T-cell (primary cell): ENCODE data around the gene NRAP. TPM values are rescaled to one million over a fixed set of nuclear protein-coding genes. Genes with fewer than 3 reads are reported as not detected.

ENCODE experiments used
- ATAC-seq, 4 experiments: fragments of 200-7000 bp in 3 of 4; fragments of 150-1000 bp in 1 of 4; cut with Tn5 transposase; replicated peaks in 1 of 4; 1 replicate in 3 of 4; 2 replicates in 1 of 4; pipeline ENCODE4 v1.10.0; 2021; ENCODE audit warnings: moderate library complexity in 3 of 4, mild to moderate bottlenecking in 2 of 4, moderate number of reproducible peaks in 1 of 4
- CTCF ChIA-PET, 2 donors: fragments of 300-600 bp; sonication (Branson Sonifier 250); formaldehyde crosslinking; loops; one replicate each; lab custom pipeline; 2022; ENCODE audit warnings: antibody characterized with exemption in 2 of 2; lab: Charles Lee
- POLR2A ChIA-PET, 2 donors: fragments of 300-600 bp; sonication (Branson Sonifier 250); formaldehyde crosslinking; loops; one replicate each; lab custom pipeline; 2022; ENCODE audit warnings: antibody characterized with exemption in 2 of 2; lab: Charles Lee
- DNase-seq, 35 experiments: peaks; one replicate each; pipeline versions ENCODE4 v3.0.0 to v3.0.0-alpha.2; 2013 to 2023
- H3K27ac ChIP-seq: one replicate; pipeline ENCODE4 v1.5.1; 2013; ENCODE audit warnings: low read length
- H3K27me3 ChIP-seq, 2 experiments: replicated peaks in 1 of 2; 1 replicate in 1 of 2; 2 replicates in 1 of 2; pipeline versions ENCODE4 v1.6.1 to v1.7.0; 2013; ENCODE audit warnings: low read length in 1 of 2, mixed read lengths in 1 of 2; ENCODE audit not compliant: control insufficient read depth in 2 of 2, insufficient read depth in 2 of 2; ENCODE audit errors: extremely low read depth in 1 of 2
- H3K36me3 ChIP-seq, 2 donors: 1 replicate in 1 of 2; 2 replicates in 1 of 2; pipeline versions ENCODE4 v1.6.1 to v1.7.0; 2013; ENCODE audit warnings: low read length in 1 of 2; ENCODE audit not compliant: control insufficient read depth in 2 of 2, insufficient read depth in 1 of 2; ENCODE audit errors: extremely low read depth in 1 of 2
- H3K4me1 ChIP-seq, 2 experiments: 1 replicate in 1 of 2; 2 replicates in 1 of 2; pipeline versions ENCODE4 v1.6.1 to v1.7.0; 2013; ENCODE audit warnings: low read length in 2 of 2, mixed read lengths in 1 of 2; ENCODE audit not compliant: insufficient read depth in 2 of 2, control insufficient read depth in 1 of 2; ENCODE audit errors: extremely low read depth in 1 of 2
- H3K4me3 ChIP-seq, 2 donors: 1 replicate in 1 of 2; 2 replicates in 1 of 2; pipeline versions ENCODE4 v1.5.1 to v1.7.0; 2013; ENCODE audit warnings: mild to moderate bottlenecking in 2 of 2, low read length in 1 of 2, moderate library complexity in 1 of 2; ENCODE audit not compliant: control insufficient read depth in 1 of 2; ENCODE audit errors: extremely low read depth in 1 of 2
- H3K9me3 ChIP-seq: 2 replicates; pipeline ENCODE4 v1.7.0; 2013
- H3K27ac Mint-ChIP-seq, 2 donors: one replicate each; pipeline ENCODE4 v1.8.0; 2020 to 2021; ENCODE audit warnings: mild to moderate bottlenecking in 2 of 2, mixed read lengths in 2 of 2
- H3K27me3 Mint-ChIP-seq, 2 donors: one replicate each; pipeline ENCODE4 v1.8.0; 2021 to 2022; ENCODE audit warnings: mixed read lengths in 2 of 2
- H3K36me3 Mint-ChIP-seq: one replicate; pipeline ENCODE4 v1.8.0; 2021; ENCODE audit warnings: mixed read lengths
- H3K4me1 Mint-ChIP-seq, 3 donors: one replicate each; pipeline ENCODE4 v1.8.0; 2020 to 2022; ENCODE audit warnings: mixed read lengths in 3 of 3, mild to moderate bottlenecking in 1 of 3
- H3K4me3 Mint-ChIP-seq, 3 donors: one replicate each; pipeline ENCODE4 v1.8.0; 2020 to 2022; ENCODE audit warnings: mild to moderate bottlenecking in 3 of 3, mixed read lengths in 3 of 3, moderate library complexity in 3 of 3
- H3K9me3 Mint-ChIP-seq, 3 donors: one replicate each; pipeline ENCODE4 v1.8.0; 2020 to 2022; ENCODE audit warnings: mixed read lengths in 3 of 3
- WGBS: methylation state at CpG from one replicate; pipeline ENCODE4 v1.1.5; 2013; ENCODE audit warnings: missing lambda C conversion rate; ENCODE audit not compliant: insufficient coverage; 5-methylcytosine and 5-hydroxymethylcytosine counted together
- total RNA-seq, 35 experiments: library from RNA in 6 of 35; stranded (reverse) in 6 of 35; fragments of 120-200 nt in 1 of 35; gene quantifications; one replicate each; pipeline versions ENCODE4 v1.2.1 to v1.2.4 and lab custom pipeline; 2013 to 2026

Gene NRAP
- total RNA-seq, 5 donors from 2014 or later (not counting 1 experiment from before 2014, with no cell fraction given) = not detected

DNA sequence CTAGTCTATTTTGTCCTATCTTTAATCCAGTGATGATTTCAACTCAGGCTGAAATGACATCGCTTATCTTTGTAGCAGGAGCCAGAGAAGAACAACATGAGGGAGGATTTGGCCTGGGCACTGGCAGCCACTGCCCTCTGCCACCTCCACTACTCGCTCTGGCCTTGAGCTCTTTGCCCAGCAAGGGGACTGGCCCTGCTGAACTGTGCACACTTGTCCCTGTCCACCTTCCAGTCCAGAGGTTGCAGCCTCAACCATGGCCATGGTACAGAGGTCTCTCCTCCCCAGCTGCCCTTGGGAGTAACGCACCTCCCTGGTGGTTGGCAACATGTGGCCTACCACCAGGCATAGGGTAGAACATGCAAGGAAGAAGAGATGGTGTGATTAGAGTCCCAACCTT is 102.6 kb downstream of the NRAP start:
- no peaks in the 10 kb centered on the region for H3K9me3 Mint-ChIP-seq
- no peaks in the 10 kb centered on the region for H3K36me3 ChIP-seq
- ATAC-seq = no peak
- H3K36me3 Mint-ChIP-seq = no peaks in the 10 kb centered on the region
- 100% methylated on average over 2 of the region's 3 CpGs for WGBS
- ChIA-PET POLR2A (no interaction called here), CTCF (interaction anchor here in 1 of 2 donors (1.0 kb wide), 1 partner anchor 20 kb away, joined by 7 read pairs; no protein-coding TSS in a partner anchor)
- no peak overlapping the region for H3K27ac Mint-ChIP-seq
- no peaks in the 10 kb centered on the region for H3K9me3 ChIP-seq
- no peak overlapping the region for H3K4me3 Mint-ChIP-seq
- peaks cover 6 to 10% (median 10%) of the 10 kb centered on the region in 3 donors for H3K4me1 Mint-ChIP-seq
- peaks cover 0 to 8% of the 10 kb centered on the region in 2 experiments for H3K4me1 ChIP-seq
- no peak for DNase-seq
- no peak overlapping the region for H3K4me3 ChIP-seq
- H3K27me3 Mint-ChIP-seq = peaks cover 11 to 22% of the 10 kb centered on the region in 2 donors
- H3K27ac ChIP-seq = no peak overlapping the region
- peaks cover 0 to 19% of the 10 kb centered on the region in 2 experiments for H3K27me3 ChIP-seq

- peaks cover 0 to 8% of the 10 kb centered on the region in 2 experiments for H3K4me1 ChIP-seq
- Mint-ChIP-seq H3K4me3 (no peak overlapping the region), H3K36me3 (no peaks in the 10 kb centered on the region), H3K4me1 (peaks cover 6 to 10% (median 10%) of the 10 kb centered on the region in 3 donors), H3K27ac (no peak overlapping the region), H3K27me3 (peaks cover 11 to 22% of the 10 kb centered on the region in 2 donors), H3K9me3 (no peaks in the 10 kb centered on the region)
- WGBS = no CpG with 5 or more reads among the region's 5 CpGs
- DNase-seq (no peak), ATAC-seq (no peak)
- H3K9me3 ChIP-seq = no peaks in the 10 kb centered on the region
- no peaks in the 10 kb centered on the region for H3K36me3 ChIP-seq
- ChIA-PET POLR2A (no interaction called here), CTCF (no interaction called here)
- H3K27me3 ChIP-seq = peaks cover 0 to 20% of the 10 kb centered on the region in 2 experiments
- H3K4me3 ChIP-seq = no peak overlapping the region
- H3K27ac ChIP-seq = no peak overlapping the region
Observed at GRCh38 chr10:113560071-113560470, 103.8 kb downstream of the NRAP start.

DNA sequence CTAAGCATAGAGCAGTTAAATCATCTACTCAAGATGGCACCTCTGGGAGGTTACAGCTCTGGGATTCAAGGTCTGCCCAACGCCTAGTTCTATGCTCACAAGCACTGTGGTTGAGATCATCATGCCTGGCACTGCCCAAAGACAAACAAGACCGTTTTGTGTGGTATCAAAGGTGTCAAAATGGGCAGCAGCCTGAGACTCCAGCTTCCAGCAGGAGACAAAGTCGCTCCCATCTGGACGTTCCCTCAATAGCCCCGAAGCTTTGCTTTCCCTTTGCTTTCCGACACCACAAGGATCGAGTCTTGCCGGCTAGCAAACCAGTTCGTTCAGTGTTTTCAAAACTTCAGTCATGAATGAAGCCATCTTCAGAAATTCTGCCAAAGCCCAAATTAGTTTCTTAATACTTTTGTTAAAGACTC is 105.9 kb downstream of the NRAP start:
- Mint-ChIP-seq H3K4me3 (no peak overlapping the region), H3K27me3 (peaks cover 15 to 32% of the 10 kb centered on the region in 2 donors), H3K27ac (no peak overlapping the region)

GRCh38 chr10:113557424-113557862 is 106.4 kb downstream of the NRAP start:
- ATAC-seq (no peak), DNase-seq (no peak)
- 30% methylated on average over 2 of the region's 9 CpGs for WGBS
- peaks cover 0 to 2% of the 10 kb centered on the region in 2 experiments for H3K4me1 ChIP-seq
- H3K27ac ChIP-seq = no peak overlapping the region
- Mint-ChIP-seq H3K27me3 (peaks cover 15 to 32% of the 10 kb centered on the region in 2 donors), H3K36me3 (no peaks in the 10 kb centered on the region), H3K9me3 (no peaks in the 10 kb centered on the region), H3K4me3 (no peak overlapping the region), H3K27ac (no peak overlapping the region), H3K4me1 (peaks cover 0 to 7% (median 4%) of the 10 kb centered on the region in 3 donors)
- H3K36me3 ChIP-seq = no peaks in the 10 kb centered on the region
- peaks cover 0 to 20% of the 10 kb centered on the region in 2 experiments for H3K27me3 ChIP-seq
- H3K9me3 ChIP-seq = no peaks in the 10 kb centered on the region
- H3K4me3 ChIP-seq = no peak overlapping the region
- ChIA-PET CTCF (interaction anchor here in 1 of 2 donors (0.5 kb wide), 1 partner anchor 1380 kb away, joined by 3 read pairs; the partner anchor contains the start of gene TRUB1), POLR2A (no interaction called here)

More for the DNA sequence above, 105.9 kb downstream of the NRAP start:
- no peak for DNase-seq
- CTCF ChIA-PET = no interaction called here
- H3K4me1 ChIP-seq = peaks cover 0 to 2% of the 10 kb centered on the region in 2 experiments
- ATAC-seq = no peak
- no peaks in the 10 kb centered on the region for H3K9me3 Mint-ChIP-seq
- peaks cover 0 to 20% of the 10 kb centered on the region in 2 experiments for H3K27me3 ChIP-seq
- peaks cover 0 to 7% (median 4%) of the 10 kb centered on the region in 3 donors for H3K4me1 Mint-ChIP-seq
- H3K36me3 Mint-ChIP-seq = no peaks in the 10 kb centered on the region
- POLR2A ChIA-PET = no interaction called here
- H3K36me3 ChIP-seq = no peaks in the 10 kb centered on the region
- WGBS = 40% methylated on average over 8 of the region's 9 CpGs
- H3K9me3 ChIP-seq = no peaks in the 10 kb centered on the region
- H3K4me3 ChIP-seq = peak overlapping the region in 1 of 2 donors; percentile 7
- H3K27ac ChIP-seq = no peak overlapping the region

GRCh38 chr10:113555751-113556150 is 108.1 kb downstream of the NRAP start:
- no peak overlapping the region for H3K27ac ChIP-seq
- Mint-ChIP-seq H3K9me3 (no peaks in the 10 kb centered on the region), H3K4me3 (no peak overlapping the region), H3K27me3 (peaks cover 15 to 34% of the 10 kb centered on the region in 2 donors), H3K36me3 (no peaks in the 10 kb centered on the region), H3K27ac (no peak overlapping the region), H3K4me1 (peaks cover 0 to 7% (median 4%) of the 10 kb centered on the region in 3 donors)
- H3K36me3 ChIP-seq = no peaks in the 10 kb centered on the region
- peaks cover 0 to 2% of the 10 kb centered on the region in 2 experiments for H3K4me1 ChIP-seq
- DNase-seq = no peak
- no peak overlapping the region for H3K4me3 ChIP-seq
- H3K9me3 ChIP-seq = no peaks in the 10 kb centered on the region
- no peak for ATAC-seq
- peaks cover 0 to 24% of the 10 kb centered on the region in 2 experiments for H3K27me3 ChIP-seq
- 67% methylated on average over 1 of the region's 1 CpG for WGBS
- POLR2A ChIA-PET = no interaction called here
- CTCF ChIA-PET = no interaction called here

DNA sequence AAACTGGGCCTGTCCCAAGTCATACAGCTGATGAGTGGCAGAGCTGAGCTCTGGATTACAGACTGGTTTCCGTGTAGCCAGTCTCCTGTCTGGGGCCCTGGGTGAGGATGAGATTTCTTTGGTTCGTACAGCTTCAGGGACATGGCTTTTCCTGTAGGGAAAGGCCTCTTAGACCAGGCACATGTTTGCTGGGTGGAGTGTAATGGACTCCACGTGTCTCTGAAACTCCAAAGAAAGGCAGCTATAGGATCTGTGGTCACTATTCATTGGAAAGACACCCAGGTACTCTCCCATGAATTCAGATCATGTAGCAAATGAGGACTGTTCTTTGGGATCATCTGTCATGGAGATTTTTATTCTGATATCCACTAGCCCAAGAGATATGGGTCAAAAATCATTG is 108.6 kb downstream of the NRAP start:
- Histone ChIP-seq H3K36me3 (no peaks in the 10 kb centered on the region), H3K4me1 (peaks cover 0 to 2% of the 10 kb centered on the region in 2 experiments), H3K27ac (no peak overlapping the region), H3K9me3 (no peaks in the 10 kb centered on the region), H3K27me3 (peaks cover 0 to 24% of the 10 kb centered on the region in 2 experiments), H3K4me3 (no peak overlapping the region)
- POLR2A ChIA-PET = no interaction called here
- Mint-ChIP-seq H3K4me1 (peaks cover 0 to 7% (median 4%) of the 10 kb centered on the region in 3 donors), H3K4me3 (no peak overlapping the region), H3K27ac (no peak overlapping the region), H3K27me3 (peaks cover 15 to 34% of the 10 kb centered on the region in 2 donors), H3K36me3 (no peaks in the 10 kb centered on the region), H3K9me3 (no peaks in the 10 kb centered on the region)
- CTCF ChIA-PET = no interaction called here
- 54% methylated on average over 2 of the region's 3 CpGs for WGBS
- ATAC-seq = no peak
- no peak for DNase-seq
